Glutamatergic neuron (in vitro differentiated cells): ENCODE results near the gene DCLK3. TPM values are rescaled to one million over a fixed set of nuclear protein-coding genes. Genes with fewer than 3 reads are reported as not detected.

Source experiments
- DNase-seq: peaks from one replicate; pipeline ENCODE4 v3.0.0; 2022
- H3K27ac Mint-ChIP-seq: one replicate; pipeline ENCODE4 v1.8.0; 2020; ENCODE audit warnings: mild to moderate bottlenecking, mixed read lengths, inconsistent platforms; ENCODE audit not compliant: unreplicated experiment
- H3K27me3 Mint-ChIP-seq: one replicate; pipeline ENCODE4 v1.8.0; 2020; ENCODE audit warnings: mild to moderate bottlenecking, moderate library complexity, mixed read lengths, inconsistent platforms; ENCODE audit not compliant: unreplicated experiment
- H3K36me3 Mint-ChIP-seq: one replicate; pipeline ENCODE4 v1.8.0; 2020; ENCODE audit warnings: mild to moderate bottlenecking, mixed read lengths, inconsistent platforms; ENCODE audit not compliant: unreplicated experiment
- H3K4me1 Mint-ChIP-seq: one replicate; pipeline ENCODE4 v1.8.0; 2020; ENCODE audit warnings: mild to moderate bottlenecking, low read depth, mixed read lengths, inconsistent platforms; ENCODE audit not compliant: unreplicated experiment
- H3K4me3 Mint-ChIP-seq: one replicate; pipeline ENCODE4 v1.8.0; 2020; ENCODE audit warnings: mild to moderate bottlenecking, mixed read lengths, inconsistent platforms; ENCODE audit not compliant: unreplicated experiment
- H3K9me3 Mint-ChIP-seq: one replicate; pipeline ENCODE4 v1.8.0; 2020; ENCODE audit warnings: mild to moderate bottlenecking, moderate library complexity, mixed read lengths, inconsistent platforms; ENCODE audit not compliant: unreplicated experiment
- total RNA-seq: library from RNA; stranded (reverse); fragmentation: NEBNext Ultra II Directional; extraction: Animal tissue kit (Norgen Biotek cat#: 25700); gene quantifications from one replicate; pipeline ENCODE4 v1.2.1, GENCODE V29; 2021; ENCODE audit not compliant: unreplicated experiment
- TF ChIP-seq, protein P1 (sequence below): fragments of 200-600 bp; sonication (generic); IDR thresholded peaks from one replicate; pipeline ENCODE4 v1.5.0; 2021; ENCODE audit not compliant: partially characterized antibody, unreplicated experiment

Gene DCLK3
- total RNA-seq, 1 donor from 2014 or later: not detected

DNA sequence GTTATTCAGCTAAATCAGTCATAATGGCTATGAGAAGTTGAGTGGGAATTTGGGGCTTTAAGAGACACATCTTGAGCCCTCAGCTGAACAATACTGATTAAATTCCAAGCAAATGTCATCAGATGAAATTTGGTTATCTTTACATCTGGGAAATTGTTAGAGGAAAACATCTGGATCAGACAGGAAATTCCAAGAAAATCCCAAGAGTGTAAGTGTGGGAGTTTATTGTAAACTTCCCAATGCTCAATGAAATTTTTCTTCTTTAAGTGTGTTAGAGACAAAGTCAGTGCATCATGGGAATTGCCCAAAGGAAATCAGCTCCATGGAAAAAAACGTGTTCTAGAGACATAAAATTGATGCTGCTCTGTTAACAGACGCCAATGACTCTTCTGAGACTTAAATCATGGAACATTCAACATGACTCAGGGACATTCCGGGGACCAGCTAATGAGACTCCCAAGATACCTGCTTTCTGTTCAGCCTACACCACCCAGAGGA, 19.8 kb upstream of the DCLK3 start:
- DNase-seq: no peak
- H3K9me3 Mint-ChIP-seq: no peaks in the 10 kb centered on the region
- TF ChIP-seq, protein P1, sequence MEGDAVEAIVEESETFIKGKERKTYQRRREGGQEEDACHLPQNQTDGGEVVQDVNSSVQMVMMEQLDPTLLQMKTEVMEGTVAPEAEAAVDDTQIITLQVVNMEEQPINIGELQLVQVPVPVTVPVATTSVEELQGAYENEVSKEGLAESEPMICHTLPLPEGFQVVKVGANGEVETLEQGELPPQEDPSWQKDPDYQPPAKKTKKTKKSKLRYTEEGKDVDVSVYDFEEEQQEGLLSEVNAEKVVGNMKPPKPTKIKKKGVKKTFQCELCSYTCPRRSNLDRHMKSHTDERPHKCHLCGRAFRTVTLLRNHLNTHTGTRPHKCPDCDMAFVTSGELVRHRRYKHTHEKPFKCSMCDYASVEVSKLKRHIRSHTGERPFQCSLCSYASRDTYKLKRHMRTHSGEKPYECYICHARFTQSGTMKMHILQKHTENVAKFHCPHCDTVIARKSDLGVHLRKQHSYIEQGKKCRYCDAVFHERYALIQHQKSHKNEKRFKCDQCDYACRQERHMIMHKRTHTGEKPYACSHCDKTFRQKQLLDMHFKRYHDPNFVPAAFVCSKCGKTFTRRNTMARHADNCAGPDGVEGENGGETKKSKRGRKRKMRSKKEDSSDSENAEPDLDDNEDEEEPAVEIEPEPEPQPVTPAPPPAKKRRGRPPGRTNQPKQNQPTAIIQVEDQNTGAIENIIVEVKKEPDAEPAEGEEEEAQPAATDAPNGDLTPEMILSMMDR: no peak
- no peaks in the 10 kb centered on the region for H3K36me3 Mint-ChIP-seq
- H3K4me3 Mint-ChIP-seq: no peak overlapping the region
- peaks cover 3% of the 10 kb centered on the region for H3K27me3 Mint-ChIP-seq
- H3K4me1 Mint-ChIP-seq: no peaks in the 10 kb centered on the region
- no peak overlapping the region for H3K27ac Mint-ChIP-seq

DNA sequence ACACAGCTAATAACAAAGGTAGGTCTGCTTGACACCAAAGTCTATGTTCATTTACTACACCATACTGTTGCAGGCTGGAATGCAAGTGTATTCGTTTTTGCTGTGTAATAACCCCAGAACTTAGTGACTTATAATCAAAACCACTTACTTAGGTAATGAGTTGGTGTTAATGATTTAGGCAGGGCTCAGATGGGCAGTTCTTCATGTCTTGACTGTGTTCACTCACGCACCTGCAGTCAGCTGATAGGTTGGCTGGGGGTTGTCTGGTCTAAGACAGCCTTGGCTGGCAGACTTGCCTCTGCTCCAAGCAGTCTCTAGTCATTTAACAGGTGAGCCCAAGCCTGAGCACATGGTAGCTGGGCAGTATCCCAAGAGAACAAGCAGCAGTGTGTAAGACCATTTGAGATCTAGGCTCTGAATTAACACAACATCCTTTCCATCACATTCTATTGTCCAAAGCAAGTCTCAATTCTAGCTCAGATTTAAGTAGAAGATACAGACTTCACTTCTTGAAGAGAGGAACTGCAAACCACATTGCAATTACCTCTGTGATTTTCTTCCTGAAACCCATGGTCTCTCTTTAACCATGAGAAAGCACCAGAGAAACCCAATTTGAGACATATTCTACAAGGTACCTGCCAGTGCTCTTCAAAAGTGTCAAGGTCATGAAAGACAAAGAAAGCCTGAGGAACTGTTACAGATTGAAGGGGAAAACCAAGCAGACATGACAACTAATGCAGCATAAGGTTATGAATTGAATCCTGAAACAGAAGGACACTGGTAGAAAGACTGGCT, 13.3 kb upstream of the DCLK3 start:
- peaks cover 3% of the 10 kb centered on the region for H3K27me3 Mint-ChIP-seq
- H3K36me3 Mint-ChIP-seq: no peaks in the 10 kb centered on the region
- no peaks in the 10 kb centered on the region for H3K4me1 Mint-ChIP-seq
- H3K9me3 Mint-ChIP-seq: no peaks in the 10 kb centered on the region
- H3K4me3 Mint-ChIP-seq: no peak overlapping the region
- no peak for DNase-seq
- H3K27ac Mint-ChIP-seq: no peak overlapping the region
- TF ChIP-seq, protein P1: no peak

DNA sequence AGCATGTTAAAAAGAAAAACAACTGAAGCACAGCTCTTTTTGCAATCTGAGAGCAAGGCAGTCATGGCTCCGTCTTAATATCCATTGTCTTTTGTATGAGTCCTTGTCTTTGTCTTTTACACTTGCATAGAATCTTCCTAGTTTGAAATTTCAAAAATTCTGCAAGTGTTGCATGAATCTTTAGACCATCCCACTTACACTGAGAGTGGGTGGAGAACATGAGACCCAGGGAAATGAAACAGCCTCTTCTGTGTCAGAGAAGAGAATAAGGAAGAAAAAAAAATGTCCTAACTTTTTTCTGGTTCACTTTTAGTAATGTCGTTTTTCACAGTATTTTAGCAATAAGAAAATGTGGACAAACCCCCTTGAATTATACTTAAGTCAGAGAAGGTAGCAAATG, 12.1 kb upstream of the DCLK3 start:
- no peaks in the 10 kb centered on the region for H3K4me1 Mint-ChIP-seq
- no peaks in the 10 kb centered on the region for H3K36me3 Mint-ChIP-seq
- no peak overlapping the region for H3K27ac Mint-ChIP-seq
- TF ChIP-seq, protein P1: no peak
- no peak overlapping the region for H3K4me3 Mint-ChIP-seq
- no peak for DNase-seq
- H3K9me3 Mint-ChIP-seq: no peaks in the 10 kb centered on the region
- H3K27me3 Mint-ChIP-seq: no peaks in the 10 kb centered on the region

DNA sequence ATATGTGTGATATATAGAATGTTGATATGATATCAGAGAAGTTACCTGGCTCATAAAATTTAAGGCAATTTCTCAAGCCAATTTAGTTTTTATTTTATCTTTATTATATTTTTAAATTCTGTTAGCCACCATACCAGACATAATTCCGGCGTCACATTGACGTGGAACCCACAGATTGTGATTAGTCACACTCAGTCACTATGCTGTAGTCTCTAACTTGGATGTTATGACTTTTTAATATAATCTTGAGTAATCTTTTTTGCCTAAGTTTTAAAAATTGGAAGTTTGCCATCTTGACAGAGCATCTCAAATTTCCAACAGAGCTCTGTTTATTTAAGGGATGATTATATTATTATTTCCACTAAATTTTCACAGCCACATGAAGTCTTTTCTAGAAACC, 9.7 kb upstream of the DCLK3 start:
- Mint-ChIP-seq H3K36me3 (no peaks in the 10 kb centered on the region), H3K9me3 (no peaks in the 10 kb centered on the region), H3K4me1 (no peaks in the 10 kb centered on the region), H3K27me3 (no peaks in the 10 kb centered on the region), H3K27ac (no peak overlapping the region), H3K4me3 (no peak overlapping the region)
- TF ChIP-seq, protein P1: no peak
- DNase-seq: no peak

DNA sequence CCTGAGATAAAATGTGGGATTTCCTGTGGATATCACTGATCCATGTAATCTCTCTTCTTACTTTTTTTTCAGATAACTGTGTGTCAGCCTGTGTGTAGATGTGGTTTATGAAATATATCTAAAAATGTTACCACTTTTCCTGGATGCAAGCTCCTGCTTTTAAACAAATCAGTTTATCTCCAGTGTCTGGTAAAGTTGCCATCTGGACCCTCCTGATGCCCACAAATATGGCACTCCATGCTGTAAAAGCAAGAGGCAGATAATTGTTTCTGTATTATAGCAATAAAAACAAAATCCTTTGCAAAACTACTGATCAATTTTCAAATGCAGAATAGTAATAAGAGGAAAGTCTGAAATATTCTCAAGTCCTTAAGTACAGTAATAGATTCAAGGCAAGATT, 7.6 kb upstream of the DCLK3 start:
- no peaks in the 10 kb centered on the region for H3K4me1 Mint-ChIP-seq
- DNase-seq: no peak
- TF ChIP-seq, protein P1: no peak
- H3K27me3 Mint-ChIP-seq: no peaks in the 10 kb centered on the region
- H3K9me3 Mint-ChIP-seq: no peaks in the 10 kb centered on the region
- H3K36me3 Mint-ChIP-seq: peaks cover 5% of the 10 kb centered on the region
- no peak overlapping the region for H3K27ac Mint-ChIP-seq
- no peak overlapping the region for H3K4me3 Mint-ChIP-seq
